ENCODE measurements around the gene KDM4C. TPM values are rescaled to one million over a fixed set of nuclear protein-coding genes. Genes with fewer than 3 reads are reported as not detected.

Gene KDM4C
- total and polyA plus RNA-seq, 2 of the 13 experiments (the other 11 are each of a cell fraction or from before 2014, with no cell fraction given): 19.4 to 23.6 TPM

GRCh38 chr9:6936103-6936502 is 178.3 kb downstream of the KDM4C start:
- no peaks in the 10 kb centered on the region for H4K20me1 ChIP-seq (ENCODE audit: insufficient read depth, low read length)
- POLR2A ChIA-PET: no interaction called here
- no peak overlapping the region for H3K9ac ChIP-seq (ENCODE audit: insufficient read depth, low read depth, low read length)
- H3K4me1 ChIP-seq (ENCODE audit: insufficient read depth, low read length): peaks cover 27% of the 10 kb centered on the region
- CTCF ChIA-PET (ENCODE audit: low intra/inter-chr PET ratio, low total read pairs): no interaction called here
- intact Hi-C loops (cut with micrococcal nuclease; ENCODE audit: unreplicated experiment): no loop called here
- in situ Hi-C loops (cut with HindIII; ENCODE audit: extremely low pct_ligation_motif_present, low pct_unique_long_range_greater_than_20kb): no loop called here
- no peak for ATAC-seq
- BruUV-seq (replicated peaks): no TSS peak
- no peak for FAIRE-seq
- no peaks in the 10 kb centered on the region for H3K36me3 ChIP-seq (replicated peaks in 1 of 2; ENCODE audit: control insufficient read depth in 1 of 2, insufficient read depth in 2 of 2, low read length in 2 of 2)
- H2AFZ ChIP-seq (ENCODE audit: low read length): no peak overlapping the region
- H3K4me3 ChIP-seq (replicated peaks in 1 of 3; ENCODE audit: insufficient read depth in 1 of 3, low read depth in 2 of 3, low read length in 3 of 3): no peak overlapping the region
- H3K27me3 ChIP-seq (ENCODE audit: control insufficient read depth in 1 of 2, insufficient read depth in 2 of 2, low read length in 2 of 2): no peaks in the 10 kb centered on the region
- peaks cover 1% of the 10 kb centered on the region for H3K79me2 ChIP-seq (ENCODE audit: insufficient read depth, low read length)
- H3K27ac ChIP-seq (ENCODE audit: extremely low read length, insufficient read depth, low read length): no peak overlapping the region
- no peaks in the 10 kb centered on the region for H3K9me3 ChIP-seq (ENCODE audit: low read length)
- no peak for DNase-seq (ENCODE audit: low spot score)
- no peak for TF ChIP-seq ZNF333 (CRISPR knock-in tag; IDR thresholded peaks at IDR 0.05; ENCODE audit: borderline replicate concordance)
- no peak for TF ChIP-seq CREB1 (IDR thresholded peaks at IDR 0.05)
- no peak for TF ChIP-seq CREB1 (CRISPR knock-in tag; IDR thresholded peaks at IDR 0.05)
- no peak for TF ChIP-seq NFKBIZ (CRISPR knock-in tag; IDR thresholded peaks at IDR 0.05)
- TF ChIP-seq TFDP1 (CRISPR knock-in tag; IDR thresholded peaks at IDR 0.05; ENCODE audit: borderline replicate concordance): no peak
- TF ChIP-seq MAF1 (CRISPR knock-in tag; IDR thresholded peaks at IDR 0.05; ENCODE audit: borderline replicate concordance): no peak
- no peak for TF ChIP-seq ZSCAN30 (CRISPR knock-in tag; IDR thresholded peaks at IDR 0.05)
- TF ChIP-seq ZNF484 (CRISPR knock-in tag; IDR thresholded peaks at IDR 0.05; ENCODE audit: borderline replicate concordance, low read depth): no peak
- TF ChIP-seq ZKSCAN1 (IDR thresholded peaks at IDR 0.05; ENCODE audit: low read length): no peak
- TF ChIP-seq HHEX (CRISPR knock-in tag; IDR thresholded peaks at IDR 0.05): no peak
- WGBS (ENCODE audit: low lambda C conversion rate): 95% methylated on average over 1 of the region's 1 CpG
- no peak overlapping the region for H3K4me2 ChIP-seq (ENCODE audit: low read depth, low read length)

- Histone ChIP-seq H3K4me2 (ENCODE audit: low read depth, low read length) (no peak overlapping the region), H3K4me3 (replicated peaks in 1 of 3; ENCODE audit: insufficient read depth in 1 of 3, low read depth in 2 of 3, low read length in 3 of 3) (no peak overlapping the region), H3K9me3 (ENCODE audit: low read length) (no peaks in the 10 kb centered on the region), H3K4me1 (ENCODE audit: insufficient read depth, low read length) (peaks cover 18% of the 10 kb centered on the region), H3K27ac (ENCODE audit: extremely low read length, insufficient read depth, low read length) (no peak overlapping the region), H2AFZ (ENCODE audit: low read length) (no peak overlapping the region), H3K79me2 (ENCODE audit: insufficient read depth, low read length) (peaks cover 1% of the 10 kb centered on the region), H3K27me3 (ENCODE audit: control insufficient read depth in 1 of 2, insufficient read depth in 2 of 2, low read length in 2 of 2) (no peaks in the 10 kb centered on the region), H4K20me1 (ENCODE audit: insufficient read depth, low read length) (no peaks in the 10 kb centered on the region), H3K36me3 (replicated peaks in 1 of 2; ENCODE audit: control insufficient read depth in 1 of 2, insufficient read depth in 2 of 2, low read length in 2 of 2) (0 out of 5 replicates have a peak, but pooled peaks cover 0 to 3% of the 10 kb centered on the region in 2 experiments), H3K9ac (ENCODE audit: insufficient read depth, low read depth, low read length) (no peak overlapping the region)
- no peak for TF ChIP-seq TOPORS (CRISPR knock-in tag; IDR thresholded peaks at IDR 0.05)
- no peak for TF ChIP-seq ZSCAN31 (CRISPR knock-in tag; IDR thresholded peaks at IDR 0.05; ENCODE audit: low read depth)
- TF ChIP-seq PRDM4 (CRISPR knock-in tag; IDR thresholded peaks at IDR 0.05; ENCODE audit: borderline replicate concordance): no peak
- TF ChIP-seq ZNF720 (CRISPR knock-in tag; IDR thresholded peaks at IDR 0.05): no peak
- TF ChIP-seq ZNF292 (CRISPR knock-in tag; IDR thresholded peaks at IDR 0.05; ENCODE audit: borderline replicate concordance, low read depth): no peak
- DNase-seq (ENCODE audit: low spot score) (no peak), FAIRE-seq (no peak), ATAC-seq (no peak)
- in situ Hi-C loops (cut with HindIII; ENCODE audit: extremely low pct_ligation_motif_present, low pct_unique_long_range_greater_than_20kb): no loop called here
- intact Hi-C loops (cut with micrococcal nuclease; ENCODE audit: unreplicated experiment): no loop called here
- POLR2A ChIA-PET: no interaction called here
- BruUV-seq (replicated peaks): no TSS peak
- CTCF ChIA-PET (ENCODE audit: low intra/inter-chr PET ratio, low total read pairs): no interaction called here
- WGBS (ENCODE audit: low lambda C conversion rate): 97% methylated on average over 2 of the region's 2 CpGs
Measured at GRCh38 chr9:6937209-6937608, 179.4 kb downstream of the KDM4C start.
